H1 (cell line): ENCODE data around the gene GSDME. TPM values are rescaled to one million over a fixed set of nuclear protein-coding genes. Genes with fewer than 3 reads are reported as not detected.

ENCODE experiments used
- KDM1A ChIP-seq: fragments of 200-600, 300-600 bp; sonication (generic); IDR thresholded peaks from 2 replicates; pipeline ENCODE4 v1.7.1; 2016; ENCODE audit warnings: mild to moderate bottlenecking, low read length, borderline replicate concordance
- YY1 ChIP-seq: IDR thresholded peaks from 2 replicates; pipeline ENCODE4 v1.6.1; 2011; ENCODE audit warnings: low read depth, mild to moderate bottlenecking, low read length
- polyA plus RNA-seq, 7 experiments: library from polyadenylated mRNA; depleted of rRNA in 3 of 7; stranded (reverse) in 5 of 7; unstranded in 2 of 7; fragments of >200 nt in 5 of 7; fragments of 200-250 nt in 2 of 7; gene quantifications; 1 replicate in 5 of 7; 2 replicates in 1 of 7; 4 replicates in 1 of 7; pipeline versions ENCODE4 v1.2.1 to v1.2.3, GENCODE V29; 2011 to 2013; ENCODE audit warnings: missing spikeins in 2 of 7, mixed read lengths in 2 of 7
- total RNA-seq: library from RNA; stranded (reverse); fragmentation: NEBNext Ultra II Directional; extraction: Animal tissue kit (Norgen Biotek cat#: 25700); gene quantifications from 2 replicates; pipeline ENCODE4 v1.2.1, GENCODE V29; 2021

The GSDME gene
- total and polyA plus RNA-seq, 2 of the 8 experiments (the other 6 are each of a cell fraction or from before 2014, with no cell fraction given), result 5.4 to 7.6 TPM

- TF ChIP-seq KDM1A (no peak), YY1 (no peak)
- TF ChIP-seq, all 59 proteins: peak for 0
Measured at GRCh38 chr7:24668927-24669635, 88.2 kb downstream of the GSDME start (continued).
